Measurements from ENCODE around the gene ZEB2. TPM values are rescaled to one million over a fixed set of nuclear protein-coding genes. Genes with fewer than 3 reads are reported as not detected.

Gene ZEB2
- total RNA-seq, 6 experiments from 2014 or later: 13.5 to 35.9 (median 21.7) TPM

GRCh38 chr2:144533221-144533620, 13.3 kb upstream of the ZEB2 start:
- DNase-seq: no peak
- 78% methylated on average over 7 of the region's 7 CpGs for WGBS (ENCODE audit: insufficient coverage, low coverage, low lambda C conversion rate, missing lambda C conversion rate)
- no peak overlapping the region for H3K27ac ChIP-seq
- no peak overlapping the region for H3K4me3 ChIP-seq
- H3K36me3 ChIP-seq: no peaks in the 10 kb centered on the region
- intact Hi-C loops (cut with DNase I): no loop called here
- TF ChIP-seq POLR2A (IDR thresholded peaks at IDR 0.05) (no peak), CTCF (IDR thresholded peaks at IDR 0.05) (no peak)
- H3K9me3 ChIP-seq: no peaks in the 10 kb centered on the region
- H3K27me3 ChIP-seq: no peaks in the 10 kb centered on the region
- H3K4me1 ChIP-seq: no peaks in the 10 kb centered on the region
- ATAC-seq: no peak

- ATAC-seq: no peak
- TF ChIP-seq CTCF (IDR thresholded peaks at IDR 0.05): no peak
- no peak for TF ChIP-seq POLR2A (IDR thresholded peaks at IDR 0.05)
- Histone ChIP-seq H3K4me1 (no peaks in the 10 kb centered on the region), H3K9me3 (no peaks in the 10 kb centered on the region), H3K4me3 (no peak overlapping the region), H3K36me3 (no peaks in the 10 kb centered on the region), H3K27ac (no peak overlapping the region), H3K27me3 (no peaks in the 10 kb centered on the region)
- WGBS (ENCODE audit: insufficient coverage, low coverage, low lambda C conversion rate, missing lambda C conversion rate): 54% methylated on average over 5 of the region's 5 CpGs
- no peak for DNase-seq
- intact Hi-C loops (cut with DNase I): no loop called here
Measured at GRCh38 chr2:144530596-144530995, 10.7 kb upstream of the ZEB2 start.

GRCh38 chr2:144529841-144530240, 9.9 kb upstream of the ZEB2 start:
- 67% methylated on average over 1 of the region's 1 CpG for WGBS (ENCODE audit: insufficient coverage, low coverage, low lambda C conversion rate, missing lambda C conversion rate)
- H3K27me3 ChIP-seq: no peaks in the 10 kb centered on the region
- TF ChIP-seq POLR2A (IDR thresholded peaks at IDR 0.05) (no peak), CTCF (IDR thresholded peaks at IDR 0.05) (no peak)
- no peaks in the 10 kb centered on the region for H3K36me3 ChIP-seq
- no peaks in the 10 kb centered on the region for H3K4me1 ChIP-seq
- ATAC-seq (no peak), DNase-seq (no peak)
- H3K9me3 ChIP-seq: no peaks in the 10 kb centered on the region
- no peak overlapping the region for H3K4me3 ChIP-seq
- H3K27ac ChIP-seq: no peak overlapping the region
- intact Hi-C loops (cut with DNase I): no loop called here

- Histone ChIP-seq H3K27ac (no peak overlapping the region), H3K27me3 (no peaks in the 10 kb centered on the region), H3K4me3 (no peak overlapping the region), H3K4me1 (no peaks in the 10 kb centered on the region), H3K9me3 (no peaks in the 10 kb centered on the region), H3K36me3 (no peaks in the 10 kb centered on the region)
- 55% methylated on average over 2 of the region's 2 CpGs for WGBS (ENCODE audit: insufficient coverage, low coverage, low lambda C conversion rate, missing lambda C conversion rate)
- intact Hi-C loops (cut with DNase I): no loop called here
- ATAC-seq (no peak), DNase-seq (no peak)
- TF ChIP-seq CTCF (IDR thresholded peaks at IDR 0.05): no peak
- no peak for TF ChIP-seq POLR2A (IDR thresholded peaks at IDR 0.05)
Measured at GRCh38 chr2:144528108-144528507, 8.2 kb upstream of the ZEB2 start.

GRCh38 chr2:144526831-144527230, 6.9 kb upstream of the ZEB2 start:
- H3K36me3 ChIP-seq: no peaks in the 10 kb centered on the region
- no peaks in the 10 kb centered on the region for H3K4me1 ChIP-seq
- DNase-seq (no peak), ATAC-seq (no peak)
- no peaks in the 10 kb centered on the region for H3K27me3 ChIP-seq
- intact Hi-C loops (cut with DNase I): no loop called here
- no peaks in the 10 kb centered on the region for H3K9me3 ChIP-seq
- H3K27ac ChIP-seq: no peak overlapping the region
- no peak for TF ChIP-seq CTCF (IDR thresholded peaks at IDR 0.05)
- no peak for TF ChIP-seq POLR2A (IDR thresholded peaks at IDR 0.05)
- no peak overlapping the region for H3K4me3 ChIP-seq
- WGBS (ENCODE audit: insufficient coverage, low coverage, low lambda C conversion rate, missing lambda C conversion rate): 66% methylated on average over 2 of the region's 2 CpGs
